Measurements from ENCODE around the gene PRSS16. TPM values are rescaled to one million over a fixed set of nuclear protein-coding genes. Genes with fewer than 3 reads are reported as not detected.
"Not testable (repeated sequence)": the region's sequence is repeated elsewhere in the genome, so short reads cannot be mapped to it uniquely, and the experiment has no call there.

PRSS16 gene
- total RNA-seq, 1 donor from 2014 or later = 1.8 TPM

- DNase-seq (ENCODE audit: low spot score) = no peak
- TF ChIP-seq CTCF (IDR thresholded peaks at IDR 0.05) = no peak
- H3K4me1 Mint-ChIP-seq (ENCODE audit: low read depth) = peaks cover 12% of the 10 kb centered on the region
- peaks cover 49% of the 10 kb centered on the region for H3K27me3 Mint-ChIP-seq (ENCODE audit: low read depth)
- no peaks in the 10 kb centered on the region for H3K9me3 Mint-ChIP-seq (ENCODE audit: low read depth)
- H3K27ac Mint-ChIP-seq (ENCODE audit: unreplicated experiment) = peak overlapping the region; percentile 6
- H3K36me3 Mint-ChIP-seq (ENCODE audit: low read depth) = no peaks in the 10 kb centered on the region
- H3K4me3 Mint-ChIP-seq (ENCODE audit: unreplicated experiment) = no peak overlapping the region
These were observed 8.4 kb downstream of the PRSS16 start for GRCh38 chr6:27255866-27256265.

- Mint-ChIP-seq H3K27ac (ENCODE audit: unreplicated experiment) (no peak overlapping the region), H3K4me3 (ENCODE audit: unreplicated experiment) (peak overlapping the region; percentile 58), H3K36me3 (ENCODE audit: low read depth) (no peaks in the 10 kb centered on the region), H3K9me3 (ENCODE audit: low read depth) (no peaks in the 10 kb centered on the region), H3K4me1 (ENCODE audit: low read depth) (peaks cover 13% of the 10 kb centered on the region), H3K27me3 (ENCODE audit: low read depth) (peaks cover 35% of the 10 kb centered on the region)
- DNase-seq (ENCODE audit: low spot score) = no peak
- no peak for TF ChIP-seq CTCF (IDR thresholded peaks at IDR 0.05)
These were observed 12.9 kb downstream of the PRSS16 start for GRCh38 chr6:27260369-27260768.

- Mint-ChIP-seq H3K9me3 (ENCODE audit: low read depth) (no peaks in the 10 kb centered on the region), H3K4me1 (ENCODE audit: low read depth) (peaks cover 13% of the 10 kb centered on the region), H3K36me3 (ENCODE audit: low read depth) (no peaks in the 10 kb centered on the region), H3K27me3 (ENCODE audit: low read depth) (peaks cover 30% of the 10 kb centered on the region), H3K27ac (ENCODE audit: unreplicated experiment) (no peak overlapping the region), H3K4me3 (ENCODE audit: unreplicated experiment) (peak overlapping the region; percentile 58)
- DNase-seq (ENCODE audit: low spot score) = no peak
- TF ChIP-seq CTCF (IDR thresholded peaks at IDR 0.05) = no peak
These were observed 13.4 kb downstream of the PRSS16 start for GRCh38 chr6:27260836-27261375.

- peaks cover 13% of the 10 kb centered on the region for H3K4me1 Mint-ChIP-seq (ENCODE audit: low read depth)
- no peak overlapping the region for H3K4me3 Mint-ChIP-seq (ENCODE audit: unreplicated experiment)
- no peaks in the 10 kb centered on the region for H3K36me3 Mint-ChIP-seq (ENCODE audit: low read depth)
- no peak overlapping the region for H3K27ac Mint-ChIP-seq (ENCODE audit: unreplicated experiment)
- TF ChIP-seq CTCF (IDR thresholded peaks at IDR 0.05) = no peak
- peaks cover 31% of the 10 kb centered on the region for H3K27me3 Mint-ChIP-seq (ENCODE audit: low read depth)
- no peaks in the 10 kb centered on the region for H3K9me3 Mint-ChIP-seq (ENCODE audit: low read depth)
- DNase-seq (ENCODE audit: low spot score) = no peak
These were observed 16.4 kb downstream of the PRSS16 start for GRCh38 chr6:27263886-27264285.

- H3K9me3 Mint-ChIP-seq (ENCODE audit: low read depth) = not testable (repeated sequence)
These were observed 19.5 kb downstream of the PRSS16 start for GRCh38 chr6:27267003-27267402.

GRCh38 chr6:27267857-27268434 lies 20.4 kb downstream of the PRSS16 start:
- H3K4me3 Mint-ChIP-seq (ENCODE audit: unreplicated experiment) = peak overlapping the region; percentile 49

More at GRCh38 chr6:27267003-27267402, 19.5 kb downstream of the PRSS16 start:
- not testable (repeated sequence) for H3K4me3 Mint-ChIP-seq (ENCODE audit: unreplicated experiment); H3K36me3 Mint-ChIP-seq (ENCODE audit: low read depth); H3K27ac Mint-ChIP-seq (ENCODE audit: unreplicated experiment); H3K4me1 Mint-ChIP-seq (ENCODE audit: low read depth); DNase-seq (ENCODE audit: low spot score)
- H3K27me3 Mint-ChIP-seq (ENCODE audit: low read depth) = peaks cover 27% of the 10 kb centered on the region

More at GRCh38 chr6:27267857-27268434, 20.4 kb downstream of the PRSS16 start:
- no peak for DNase-seq (ENCODE audit: low spot score)
- H3K4me1 Mint-ChIP-seq (ENCODE audit: low read depth) = no peaks in the 10 kb centered on the region
- TF ChIP-seq CTCF (IDR thresholded peaks at IDR 0.05) = no peak
- no peak overlapping the region for H3K27ac Mint-ChIP-seq (ENCODE audit: unreplicated experiment)
- no peaks in the 10 kb centered on the region for H3K36me3 Mint-ChIP-seq (ENCODE audit: low read depth)
- H3K9me3 Mint-ChIP-seq (ENCODE audit: low read depth) = no peaks in the 10 kb centered on the region
- peaks cover 31% of the 10 kb centered on the region for H3K27me3 Mint-ChIP-seq (ENCODE audit: low read depth)
